SK-N-SH (cell line): ENCODE results near the gene ZFAND4.

Experiments
- CHD2 ChIP-seq: fragments of 150-350 bp; IDR thresholded peaks from 2 replicates; pipeline ENCODE4 v1.6.1; 2018; ENCODE audit warnings: low read length; ENCODE audit not compliant: partially characterized antibody
- CTCF ChIP-seq: fragments of 200-600 bp; sonication (generic); IDR thresholded peaks from 2 replicates; pipeline ENCODE4 v1.6.1; 2017; ENCODE audit warnings: antibody characterized with exemption, mild to moderate bottlenecking, moderate library complexity
- EP300 ChIP-seq, 2 experiments: IDR thresholded peaks; 2 replicates each; pipeline versions ENCODE4 v1.4.0 to v1.6.1; 2012; ENCODE audit warnings: borderline replicate concordance in 1 of 2, low read depth in 1 of 2, low read length in 1 of 2
- EZH2phosphoT487 ChIP-seq: fragments of 200-600 bp; sonication (generic); IDR thresholded peaks from 2 replicates; pipeline ENCODE4 v1.6.1; 2017; ENCODE audit warnings: low read depth, mixed run types, mild to moderate bottlenecking, antibody characterized with exemption, moderate library complexity, borderline replicate concordance
- GATA2 ChIP-seq: sonication (generic); formaldehyde crosslinking; IDR thresholded peaks from 2 replicates; pipeline ENCODE4 v1.5.0; 2020; ENCODE audit warnings: mild to moderate bottlenecking, missing genetic modification reagents
- MEF2A ChIP-seq: IDR thresholded peaks from 2 replicates; pipeline ENCODE4 v1.4.0; 2012; ENCODE audit warnings: low read depth, borderline replicate concordance
- MXI1 ChIP-seq: IDR thresholded peaks from 2 replicates; pipeline ENCODE4 v1.6.1; 2012; ENCODE audit warnings: mild to moderate bottlenecking, low read depth, low read length, improper control_type of control experiment
- REST ChIP-seq: IDR thresholded peaks from 2 replicates; pipeline ENCODE4 v1.6.1; 2012; ENCODE audit warnings: mild to moderate bottlenecking, low read depth, low read length, moderate library complexity
- SMC3 ChIP-seq: IDR thresholded peaks from 2 replicates; pipeline ENCODE4 v1.6.1; 2012; ENCODE audit warnings: low read depth, low read length, improper control_type of control experiment
- TAF1 ChIP-seq: IDR thresholded peaks from 2 replicates; pipeline ENCODE4 v1.6.1; 2012; ENCODE audit warnings: low read depth, mild to moderate bottlenecking, low read length, moderate library complexity, borderline replicate concordance
- TCF12 ChIP-seq: IDR thresholded peaks from 2 replicates; pipeline ENCODE4 v1.4.0; 2012
- YY1 ChIP-seq: IDR thresholded peaks from 2 replicates; pipeline ENCODE4 v1.4.0; 2012; ENCODE audit warnings: low read depth, mild to moderate bottlenecking
- TF ChIP-seq, protein P1 (sequence below): IDR thresholded peaks from 2 replicates; pipeline ENCODE4; 2012
- TF ChIP-seq, protein P2 (sequence below): fragments of 150-350 bp; IDR thresholded peaks from 2 replicates; pipeline ENCODE4 v1.6.1; 2017; ENCODE audit warnings: antibody characterized with exemption, low read length, low read depth, borderline replicate concordance

- TF ChIP-seq, protein P1, sequence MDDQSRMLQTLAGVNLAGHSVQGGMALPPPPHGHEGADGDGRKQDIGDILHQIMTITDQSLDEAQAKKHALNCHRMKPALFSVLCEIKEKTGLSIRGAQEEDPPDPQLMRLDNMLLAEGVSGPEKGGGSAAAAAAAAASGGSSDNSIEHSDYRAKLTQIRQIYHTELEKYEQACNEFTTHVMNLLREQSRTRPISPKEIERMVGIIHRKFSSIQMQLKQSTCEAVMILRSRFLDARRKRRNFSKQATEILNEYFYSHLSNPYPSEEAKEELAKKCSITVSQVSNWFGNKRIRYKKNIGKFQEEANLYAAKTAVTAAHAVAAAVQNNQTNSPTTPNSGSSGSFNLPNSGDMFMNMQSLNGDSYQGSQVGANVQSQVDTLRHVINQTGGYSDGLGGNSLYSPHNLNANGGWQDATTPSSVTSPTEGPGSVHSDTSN: no peak
- TF ChIP-seq CTCF (no peak), MXI1 (no peak), YY1 (no peak), CHD2 (no peak), EP300 (IDR thresholded peaks at IDR 0.05; ENCODE audit: borderline replicate concordance in 1 of 2, low read depth in 1 of 2, low read length in 1 of 2) (no peak), MEF2A (no peak), REST (no peak), TAF1 (no peak), EZH2phosphoT487 (no peak), SMC3 (no peak), TCF12 (no peak), GATA2 (CRISPR knock-in tag) (no peak)
- TF ChIP-seq, protein P2, sequence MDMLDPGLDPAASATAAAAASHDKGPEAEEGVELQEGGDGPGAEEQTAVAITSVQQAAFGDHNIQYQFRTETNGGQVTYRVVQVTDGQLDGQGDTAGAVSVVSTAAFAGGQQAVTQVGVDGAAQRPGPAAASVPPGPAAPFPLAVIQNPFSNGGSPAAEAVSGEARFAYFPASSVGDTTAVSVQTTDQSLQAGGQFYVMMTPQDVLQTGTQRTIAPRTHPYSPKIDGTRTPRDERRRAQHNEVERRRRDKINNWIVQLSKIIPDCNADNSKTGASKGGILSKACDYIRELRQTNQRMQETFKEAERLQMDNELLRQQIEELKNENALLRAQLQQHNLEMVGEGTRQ: no peak
These were observed 47.8 kb downstream of the ZFAND4 start for GRCh38 chr10:45624724-45625123.
